ENCODE measurements around the gene HHATL.

DNA sequence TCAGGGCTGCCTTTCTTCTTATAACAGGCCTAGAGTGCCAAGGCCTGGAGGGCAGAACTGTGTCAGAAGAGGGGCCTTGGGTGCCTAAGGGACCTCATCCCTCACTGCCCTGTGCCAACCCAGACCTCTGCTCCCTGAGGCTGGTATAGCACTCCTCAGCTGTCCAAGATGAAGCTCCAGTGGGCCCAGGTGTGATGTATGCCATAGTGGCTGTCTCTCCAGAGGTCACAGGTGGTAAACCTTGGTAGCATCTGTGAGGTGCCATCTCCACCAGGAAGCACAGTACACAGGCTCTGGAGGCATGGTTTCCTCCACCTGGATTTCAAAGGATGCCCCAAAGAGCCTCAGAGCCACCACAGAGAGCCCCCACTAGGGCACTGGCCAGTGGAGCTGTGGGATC lies 29.5 kb downstream of the HHATL start:
- TF ChIP-seq ARNT (IDR thresholded peaks at IDR 0.05): no peak
- no peak for TF ChIP-seq ZNF384 (IDR thresholded peaks at IDR 0.05)
- TF ChIP-seq NFRKB (IDR thresholded peaks at IDR 0.05): no peak
- no peak for TF ChIP-seq LEF1 (IDR thresholded peaks at IDR 0.05; ENCODE audit: borderline replicate concordance)
- TF ChIP-seq SUZ12 (IDR thresholded peaks at IDR 0.05): no peak
- TF ChIP-seq L3MBTL2 (conservative IDR thresholded peaks at IDR 0.05): no peak
- TF ChIP-seq TARDBP (IDR thresholded peaks at IDR 0.05): no peak
- TF ChIP-seq SP1 (IDR thresholded peaks at IDR 0.05): no peak
- no peak for TF ChIP-seq FOXM1 (IDR thresholded peaks at IDR 0.05; ENCODE audit: borderline replicate concordance)
- no peak for TF ChIP-seq FOXA1 (IDR thresholded peaks at IDR 0.05)
